Right lobe of liver (tissue), 4 donors: ENCODE measurements around the gene PLEKHS1.
"Not testable (repeated sequence)": the region's sequence is repeated elsewhere in the genome, so short reads cannot be mapped to it uniquely, and the experiment has no call there.

Experiments
- POLR2A ChIP-seq: fragments of 450-650 bp; IDR thresholded peaks from one replicate; pipeline ENCODE4 v1.6.1; 2017; ENCODE audit warnings: antibody characterized with exemption, mild to moderate bottlenecking
- TF ChIP-seq, protein P1 (sequence below), 4 donors: fragments of 200-600 bp in 3 of 4; fragments of 450-650 bp in 1 of 4; IDR thresholded peaks; one replicate each; pipeline versions ENCODE4 v1.5.1 to v1.8.0; 2016 to 2022; ENCODE audit warnings: antibody characterized with exemption in 4 of 4, mild to moderate bottlenecking in 2 of 4
- donor health status: DM: no; HTN: no; CAD: no.
- donor health status: DM: no; HTN: no; CAD: no.
- donor health status: DM: no; HTN: yes; CAD: no.

DNA sequence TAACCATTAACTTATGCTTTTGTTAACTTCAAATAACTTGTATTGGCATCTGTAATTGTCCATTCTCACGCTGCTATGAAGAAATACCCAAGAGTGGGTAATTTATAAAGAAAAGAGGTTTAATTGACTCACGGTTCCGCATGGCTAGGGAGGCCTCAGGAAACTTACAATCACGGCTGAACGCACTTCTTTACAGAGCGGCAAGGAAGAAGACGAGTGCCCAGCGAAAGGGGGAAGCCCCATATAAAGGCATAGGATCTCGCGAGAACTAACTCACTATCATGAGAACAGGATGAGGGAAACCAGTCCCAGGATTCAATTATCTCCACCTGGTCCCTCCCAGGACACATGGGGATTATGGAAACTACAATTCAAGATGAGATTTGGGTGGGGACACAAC is 77.1 kb downstream of the PLEKHS1 start:
- not testable (repeated sequence) for TF ChIP-seq POLR2A
- TF ChIP-seq, protein P1, sequence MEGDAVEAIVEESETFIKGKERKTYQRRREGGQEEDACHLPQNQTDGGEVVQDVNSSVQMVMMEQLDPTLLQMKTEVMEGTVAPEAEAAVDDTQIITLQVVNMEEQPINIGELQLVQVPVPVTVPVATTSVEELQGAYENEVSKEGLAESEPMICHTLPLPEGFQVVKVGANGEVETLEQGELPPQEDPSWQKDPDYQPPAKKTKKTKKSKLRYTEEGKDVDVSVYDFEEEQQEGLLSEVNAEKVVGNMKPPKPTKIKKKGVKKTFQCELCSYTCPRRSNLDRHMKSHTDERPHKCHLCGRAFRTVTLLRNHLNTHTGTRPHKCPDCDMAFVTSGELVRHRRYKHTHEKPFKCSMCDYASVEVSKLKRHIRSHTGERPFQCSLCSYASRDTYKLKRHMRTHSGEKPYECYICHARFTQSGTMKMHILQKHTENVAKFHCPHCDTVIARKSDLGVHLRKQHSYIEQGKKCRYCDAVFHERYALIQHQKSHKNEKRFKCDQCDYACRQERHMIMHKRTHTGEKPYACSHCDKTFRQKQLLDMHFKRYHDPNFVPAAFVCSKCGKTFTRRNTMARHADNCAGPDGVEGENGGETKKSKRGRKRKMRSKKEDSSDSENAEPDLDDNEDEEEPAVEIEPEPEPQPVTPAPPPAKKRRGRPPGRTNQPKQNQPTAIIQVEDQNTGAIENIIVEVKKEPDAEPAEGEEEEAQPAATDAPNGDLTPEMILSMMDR (IDR thresholded peaks at IDR 0.05), result not testable (repeated sequence)
